GM21447 (cell line): ENCODE results near the gene CCR1.
A peak's percentile ranks its signal among the peaks of the same experiment; 100 is the strongest.
"Not testable (repeated sequence)": the region's sequence is repeated elsewhere in the genome, so short reads cannot be mapped to it uniquely, and the experiment has no call there.

Experiments used
- ATAC-seq: cut with Tn5 transposase; IDR thresholded peaks from one replicate; pipeline ENCODE4 v1.9.1; 2021; ENCODE audit not compliant: unreplicated experiment

Gene CCR1

DNA sequence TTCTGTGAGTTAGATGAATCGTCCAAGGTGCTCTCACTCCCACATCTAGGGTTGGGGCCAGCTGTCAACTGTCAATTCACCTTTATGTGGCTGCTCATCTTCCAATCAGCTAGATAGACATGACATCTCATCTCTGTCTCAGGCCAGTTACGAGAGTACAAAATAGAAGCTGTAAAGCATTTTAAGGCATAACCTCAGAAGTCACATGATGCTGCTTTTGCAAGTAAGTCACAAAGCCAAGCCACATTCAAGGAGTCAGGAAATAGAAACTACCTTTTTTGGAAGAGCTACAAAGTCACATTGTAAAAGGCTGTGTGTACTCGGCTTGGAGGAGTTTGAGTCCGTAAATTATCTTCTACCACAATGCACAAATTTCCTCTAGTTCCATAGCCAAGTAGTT is 5.1 kb upstream of the CCR1 start:
- ATAC-seq: no peak

DNA sequence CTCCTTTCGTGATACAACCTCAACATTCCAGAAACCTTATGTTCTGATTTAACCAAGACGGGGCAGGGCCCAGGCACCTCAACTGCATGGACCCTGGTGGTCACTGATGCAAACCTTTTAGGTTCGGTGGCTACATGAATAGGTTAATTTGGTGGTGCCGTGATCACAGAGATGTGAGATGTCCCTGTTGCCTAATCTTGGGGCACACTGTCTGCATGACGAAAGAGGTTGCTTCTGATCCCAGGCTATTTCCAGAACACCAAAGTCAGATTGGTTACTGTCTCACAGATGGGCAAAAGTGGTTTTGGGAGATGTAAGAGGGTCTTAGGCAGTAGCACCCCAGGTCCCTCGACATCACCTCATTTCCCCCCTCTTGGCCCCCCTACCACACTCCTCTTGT is 4.0 kb upstream of the CCR1 start:
- ATAC-seq: no peak

DNA sequence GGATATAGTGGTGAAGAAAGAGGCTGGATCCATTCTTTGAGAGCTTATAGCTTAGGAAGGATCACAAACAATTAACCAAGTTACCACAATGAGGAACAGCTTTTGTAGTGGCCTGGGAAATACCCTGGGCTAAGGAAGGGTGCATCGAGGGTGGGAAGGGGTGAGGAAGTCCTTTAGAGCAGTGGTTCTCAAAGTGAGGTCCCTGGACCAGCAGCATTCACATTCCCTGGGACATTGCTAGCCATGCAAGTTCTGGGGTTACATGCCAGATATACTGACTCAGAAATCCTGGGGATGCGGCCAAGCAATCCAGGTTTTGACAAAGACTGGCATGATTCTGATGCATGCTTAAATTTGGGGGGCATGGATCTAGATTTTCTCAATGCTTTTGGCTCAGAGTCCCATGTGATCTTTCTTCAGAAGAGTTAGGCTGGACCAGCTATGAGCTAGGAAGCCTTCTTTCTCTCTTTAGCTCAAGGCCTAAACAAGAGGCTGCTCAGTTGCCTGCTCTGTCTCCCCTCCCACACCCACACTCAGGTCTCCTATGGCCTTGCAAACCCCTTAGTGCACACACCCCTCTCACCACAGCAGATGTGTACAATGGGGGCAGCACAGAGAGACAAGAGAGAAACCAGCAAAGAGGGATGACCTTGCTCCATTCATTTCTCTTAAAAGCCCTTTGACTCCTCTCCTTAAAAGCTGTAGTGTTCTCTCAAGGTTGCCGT is 1.8 kb upstream of the CCR1 start:
- ATAC-seq: no peak

- no peak for ATAC-seq
Measured at GRCh38 chr3:46209053-46209452, 940 bp upstream of the CCR1 start.

GRCh38 chr3:46207514-46207913 is 599 bp downstream of the CCR1 start:
- not testable (repeated sequence) for ATAC-seq

DNA sequence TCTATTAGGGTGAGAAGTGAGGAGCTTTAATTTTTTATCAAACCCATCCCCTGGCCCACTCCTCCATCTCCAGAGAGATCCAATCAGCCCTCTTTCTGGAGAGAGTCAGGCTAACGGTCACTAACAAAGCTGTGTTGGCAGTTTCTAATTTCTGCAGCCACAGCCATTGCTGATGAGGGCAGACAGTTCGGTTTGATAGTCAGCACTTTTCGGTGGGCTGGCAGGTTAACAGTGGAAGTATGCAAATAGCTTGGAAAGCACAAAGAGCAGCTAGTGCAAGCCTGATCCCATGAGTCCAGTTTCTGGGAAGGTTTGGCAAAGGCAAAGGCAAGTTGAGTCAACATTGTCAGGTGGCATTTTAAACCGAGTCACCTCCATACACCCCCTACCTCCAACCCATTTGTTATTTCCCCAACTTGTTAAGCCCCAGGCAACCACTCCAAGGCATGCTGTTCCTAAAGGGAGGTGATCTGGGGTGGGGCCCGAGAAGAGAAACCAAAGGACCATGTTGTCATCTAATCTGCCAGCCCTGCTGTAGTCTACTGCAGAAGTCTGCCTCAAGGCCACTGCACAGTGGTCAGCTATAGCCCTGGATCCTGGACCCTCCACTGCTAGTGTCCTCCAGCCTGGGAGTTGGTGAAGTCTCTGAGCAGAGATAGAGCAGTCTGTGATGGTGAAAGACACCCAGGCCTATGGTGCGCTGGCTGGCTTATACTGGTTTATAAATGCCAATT is 1.7 kb downstream of the CCR1 start:
- no peak for ATAC-seq

- no peak for ATAC-seq
Measured at GRCh38 chr3:46205286-46205960, 2.7 kb downstream of the CCR1 start.

GRCh38 chr3:46203681-46204080 is 4.4 kb downstream of the CCR1 start:
- no peak for ATAC-seq

GRCh38 chr3:46202535-46202934 is 5.6 kb downstream of the CCR1 start:
- no peak for ATAC-seq

GRCh38 chr3:46200790-46201189 is 7.3 kb downstream of the CCR1 start:
- no peak for ATAC-seq

GRCh38 chr3:46200211-46200610 is 7.9 kb downstream of the CCR1 start:
- ATAC-seq: no peak

DNA sequence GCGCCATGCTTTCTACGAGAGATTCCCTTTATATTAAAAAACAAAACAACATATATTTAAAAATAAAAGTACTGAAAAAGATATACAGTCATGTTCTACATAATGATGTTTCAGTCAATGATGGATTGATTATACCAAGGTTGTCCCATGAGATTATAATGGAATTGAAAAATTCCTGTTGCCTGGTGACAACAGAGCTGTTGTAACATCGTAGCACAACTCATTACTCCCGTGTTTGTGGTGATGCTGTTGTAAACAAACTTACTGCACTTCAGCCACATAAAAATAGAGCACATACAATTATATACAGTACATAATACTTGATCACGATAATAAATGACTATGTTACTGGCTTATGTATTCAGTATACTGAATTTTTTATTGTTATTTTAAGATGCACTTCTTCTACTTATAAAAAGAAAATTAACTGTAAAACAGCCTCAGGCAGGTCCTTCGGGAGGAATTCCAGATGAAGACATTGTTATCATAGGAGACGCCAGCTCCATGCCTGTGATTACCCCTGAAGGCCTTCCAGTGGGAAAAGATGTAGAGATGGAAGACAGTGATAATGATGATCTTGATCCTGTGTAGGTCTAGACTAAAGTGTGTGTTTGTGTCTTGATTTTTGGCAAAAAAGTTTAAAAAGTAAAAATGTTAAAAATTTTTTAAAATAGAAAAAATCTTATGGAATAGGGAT is 11.7 kb downstream of the CCR1 start:
- no peak for ATAC-seq

GRCh38 chr3:46194868-46195553 is 13.1 kb downstream of the CCR1 start:
- ATAC-seq: no peak

DNA sequence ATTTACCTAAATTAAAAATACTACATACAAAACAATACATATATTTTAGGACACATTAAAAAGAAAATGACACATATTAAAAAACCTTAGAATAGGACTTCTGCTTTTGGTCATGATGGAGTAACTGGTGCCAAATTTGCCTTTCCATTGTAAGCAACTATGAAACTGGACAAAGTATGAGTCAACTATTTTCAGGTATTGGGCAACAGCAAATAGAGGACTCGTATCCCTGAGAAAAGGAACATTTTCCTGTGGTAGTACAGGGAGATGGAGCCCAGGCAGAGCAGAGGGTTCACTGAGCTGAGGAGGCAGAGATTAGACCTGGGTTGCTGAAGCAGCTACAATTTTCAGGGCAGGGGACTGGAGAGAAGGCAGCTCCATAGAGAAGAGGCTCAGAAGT is 14.7 kb downstream of the CCR1 start:
- ATAC-seq: no peak

DNA sequence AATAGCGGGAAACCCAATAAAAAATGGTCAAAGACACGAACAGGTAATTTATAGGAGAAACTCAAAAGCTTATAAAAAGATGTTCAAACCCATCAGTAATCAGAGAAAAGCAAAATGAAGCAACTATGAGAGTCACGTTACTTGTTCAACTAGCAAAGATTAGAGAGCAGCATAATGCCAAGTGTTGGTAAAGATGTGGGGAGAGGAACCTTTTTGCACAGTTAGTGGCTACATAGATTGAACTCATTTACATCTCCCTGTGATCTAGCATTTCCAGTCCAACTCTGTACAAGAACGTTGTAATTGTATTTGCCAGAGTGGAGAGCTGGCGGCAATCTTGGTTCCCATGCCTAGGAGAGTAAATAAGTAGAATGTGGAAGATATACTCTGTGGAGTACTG is 15.2 kb downstream of the CCR1 start:
- no peak for ATAC-seq

GRCh38 chr3:46191730-46192129 is 16.4 kb downstream of the CCR1 start:
- ATAC-seq: no peak

DNA sequence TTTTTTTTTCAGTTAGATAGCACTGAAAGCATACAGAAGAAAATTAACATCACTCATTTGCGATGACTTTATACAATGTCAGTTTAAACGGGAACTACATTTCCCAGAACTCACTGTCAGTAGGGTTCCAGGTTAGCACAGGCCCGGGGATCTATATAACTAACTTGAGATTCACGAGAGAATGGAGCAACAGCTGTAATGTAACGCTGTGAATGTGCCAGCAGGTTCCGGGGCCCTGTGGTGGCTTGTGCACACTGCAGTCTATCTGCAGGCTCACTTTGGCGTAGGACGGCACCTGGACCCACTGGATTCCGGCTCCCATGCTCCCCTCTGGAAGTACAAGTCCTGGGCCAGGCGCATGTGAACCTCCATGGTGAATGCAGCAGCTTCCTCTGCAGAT is 19.4 kb downstream of the CCR1 start:
- ATAC-seq: no peak

DNA sequence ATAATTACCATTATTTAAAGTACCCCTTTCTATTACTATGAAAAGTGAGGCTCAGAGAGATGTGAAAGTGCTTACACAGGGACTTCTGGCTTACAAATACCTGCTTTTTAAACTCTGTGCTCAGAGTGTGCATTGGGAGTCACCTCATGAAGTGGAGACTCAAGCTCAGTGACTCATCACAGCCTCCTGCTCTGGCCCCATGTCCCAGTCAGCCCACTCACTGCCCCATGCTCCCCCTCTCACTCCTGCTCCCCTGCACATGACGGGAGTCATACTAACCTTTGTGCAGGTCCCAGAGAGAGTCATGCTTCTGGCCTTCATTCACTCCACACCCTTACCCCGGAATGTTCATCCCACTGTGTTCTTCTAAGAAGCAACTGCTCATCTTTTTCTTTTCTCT is 20.2 kb downstream of the CCR1 start:
- ATAC-seq: no peak

- peak; percentile 25 for ATAC-seq
Measured at GRCh38 chr3:46187341-46187700, 20.8 kb downstream of the CCR1 start.

DNA sequence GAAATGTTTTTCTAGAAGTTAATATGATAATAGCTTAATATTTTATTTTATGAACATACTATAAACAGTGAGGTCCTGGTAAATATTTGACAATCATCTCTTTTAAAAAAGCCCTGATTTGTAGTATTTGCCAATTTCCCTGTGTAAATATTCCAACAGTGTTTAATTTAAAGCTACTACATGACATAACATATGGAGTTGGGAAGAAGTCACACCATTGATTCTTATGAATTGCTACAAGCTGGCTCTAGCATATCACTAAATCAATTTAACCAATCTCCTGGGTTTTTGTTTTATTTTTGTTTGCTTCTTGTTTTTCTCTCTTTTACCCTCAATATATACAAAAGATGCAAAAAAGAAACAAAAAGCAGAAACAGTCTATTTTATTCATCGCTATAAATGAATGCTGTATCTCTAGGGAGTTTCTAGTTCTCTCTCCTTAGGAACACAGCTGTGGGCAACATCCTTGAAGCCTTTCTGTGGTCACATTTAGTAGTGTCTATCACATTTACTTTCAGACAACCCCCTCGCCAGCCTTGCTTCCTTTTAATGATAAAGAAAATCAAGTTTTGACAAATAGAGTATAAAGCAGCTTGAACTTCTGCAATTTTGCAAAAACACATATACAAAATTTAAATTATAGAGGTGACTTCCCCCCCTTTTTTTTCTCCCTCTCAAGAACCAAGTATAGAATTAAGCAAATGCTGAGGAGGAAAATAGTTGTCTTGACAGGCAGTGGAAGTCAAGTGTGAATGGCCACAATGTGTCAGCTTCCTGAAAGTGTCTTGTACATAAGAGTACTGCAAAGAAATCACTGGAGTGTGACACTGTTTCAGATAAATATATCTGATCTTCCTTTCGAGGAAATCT is 21.4 kb downstream of the CCR1 start:
- peak; percentile 80 for ATAC-seq
